ENCODE results near the gene MTMR1.

Gene MTMR1

GRCh38 chrX:150806827-150807226, 113.6 kb downstream of the MTMR1 start:
- no peak for DNase-seq

DNA sequence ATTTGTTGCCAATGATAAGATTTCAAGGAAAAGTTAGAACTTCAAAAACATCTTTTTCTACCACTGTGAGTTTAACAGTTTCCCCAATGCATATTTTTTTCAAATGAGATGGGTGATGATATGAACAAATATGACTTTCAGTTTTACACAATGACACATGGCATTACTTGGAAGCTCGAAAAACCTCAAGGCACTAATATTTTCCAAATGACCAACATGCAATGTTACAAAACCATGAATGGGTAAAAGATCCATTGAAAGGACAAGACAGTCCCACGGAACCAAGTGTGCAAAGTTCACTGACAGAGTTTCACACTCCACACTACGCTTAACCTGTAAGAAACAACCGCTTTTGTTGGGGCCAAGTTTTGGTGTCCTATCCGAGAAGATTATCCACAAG, 120.7 kb downstream of the MTMR1 start:
- DNase-seq, result no peak
